Measurements from ENCODE around the gene TAS2R43. TPM values are rescaled to one million over a fixed set of nuclear protein-coding genes. Genes with fewer than 3 reads are reported as not detected.
"Not testable (repeated sequence)": the region's sequence is repeated elsewhere in the genome, so short reads cannot be mapped to it uniquely, and the experiment has no call there.

The TAS2R43 gene
- polyA plus RNA-seq, 3 donors from 2014 or later = not detected

DNA sequence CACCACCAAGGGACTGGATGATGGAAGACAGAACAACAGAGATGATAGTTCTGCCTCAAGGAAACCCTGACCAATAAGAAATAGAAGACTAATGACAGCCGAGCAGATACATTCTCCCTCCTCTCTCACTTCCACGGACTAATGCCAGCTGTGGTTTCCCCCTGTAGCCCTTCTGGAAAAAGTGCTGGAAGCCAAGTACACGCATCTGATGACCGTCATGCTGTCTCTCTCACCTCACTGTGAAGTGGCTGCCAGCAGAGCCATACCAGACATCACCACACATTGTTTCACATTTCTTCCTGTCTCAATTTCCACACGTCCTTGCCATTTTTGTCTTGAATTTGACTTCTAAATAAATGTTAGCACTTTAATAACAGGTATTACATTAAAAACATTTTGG, 2.9 kb downstream of the TAS2R43 start:
- H3K9me3 Mint-ChIP-seq = peaks cover 0 to 2% (median 0%) of the 10 kb centered on the region in 6 donors
- no peak for DNase-seq
- no peak overlapping the region for H3K4me3 Mint-ChIP-seq
- H3K27me3 Mint-ChIP-seq (ENCODE audit: low read depth in 3 of 3) = no peaks in the 10 kb centered on the region
- H3K4me1 Mint-ChIP-seq = peaks cover 0 to 1% of the 10 kb centered on the region in 2 donors
- no peak overlapping the region for H3K27ac Mint-ChIP-seq
- peaks cover 0 to 1% (median 0%) of the 10 kb centered on the region in 3 donors for H3K36me3 Mint-ChIP-seq

DNA sequence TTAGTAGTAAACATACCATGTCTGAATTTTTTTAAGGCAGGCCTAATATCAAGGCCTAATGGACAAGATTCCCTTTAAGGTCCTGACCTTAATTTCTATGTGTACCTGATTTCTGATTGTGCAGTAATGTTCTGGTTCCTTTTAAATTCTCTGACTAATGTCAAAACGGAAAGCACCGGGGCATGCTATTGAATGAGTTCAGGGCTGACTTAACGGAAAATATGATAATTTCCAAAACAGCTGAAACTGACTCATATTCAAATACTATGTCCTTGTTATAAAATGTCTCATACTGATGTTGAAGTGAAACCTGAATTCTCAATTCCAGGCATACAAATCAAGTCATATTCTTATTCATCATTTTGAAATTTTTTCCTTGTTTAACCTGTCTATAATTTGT, 6.7 kb downstream of the TAS2R43 start:
- peaks cover 0 to 11% (median 7%) of the 10 kb centered on the region in 6 donors for H3K9me3 Mint-ChIP-seq
- no peaks in the 10 kb centered on the region for H3K27me3 Mint-ChIP-seq (ENCODE audit: low read depth in 3 of 3)
- DNase-seq = no peak
- H3K27ac Mint-ChIP-seq = no peak overlapping the region
- H3K4me1 Mint-ChIP-seq = no peaks in the 10 kb centered on the region
- H3K4me3 Mint-ChIP-seq = no peak overlapping the region
- H3K36me3 Mint-ChIP-seq = peaks cover 3 to 8% (median 8%) of the 10 kb centered on the region in 3 donors

DNA sequence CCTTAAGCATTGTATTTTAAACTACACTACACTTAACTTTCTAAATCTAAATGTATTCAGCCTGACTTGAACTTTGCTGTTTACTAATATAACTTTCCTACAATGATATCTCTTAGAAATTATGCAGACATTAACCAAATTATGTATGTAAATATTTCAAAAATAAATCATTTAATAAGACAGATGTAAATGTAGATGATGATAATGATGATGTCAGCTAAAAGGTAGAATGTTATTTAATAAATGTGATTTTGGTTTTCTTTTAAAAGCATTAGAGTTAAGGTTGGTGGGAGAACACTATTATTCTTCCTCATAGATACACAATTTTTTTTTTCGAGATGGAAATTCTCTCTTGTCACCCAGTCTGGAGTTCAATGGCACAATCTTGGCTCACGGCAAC, 10.1 kb downstream of the TAS2R43 start:
- Mint-ChIP-seq H3K9me3 (peaks cover 0 to 13% (median 7%) of the 10 kb centered on the region in 6 donors), H3K36me3 (peaks cover 3 to 10% (median 8%) of the 10 kb centered on the region in 3 donors), H3K27ac (no peak overlapping the region), H3K4me3 (no peak overlapping the region), H3K4me1 (no peaks in the 10 kb centered on the region), H3K27me3 (ENCODE audit: low read depth in 3 of 3) (no peaks in the 10 kb centered on the region)
- no peak for DNase-seq

DNA sequence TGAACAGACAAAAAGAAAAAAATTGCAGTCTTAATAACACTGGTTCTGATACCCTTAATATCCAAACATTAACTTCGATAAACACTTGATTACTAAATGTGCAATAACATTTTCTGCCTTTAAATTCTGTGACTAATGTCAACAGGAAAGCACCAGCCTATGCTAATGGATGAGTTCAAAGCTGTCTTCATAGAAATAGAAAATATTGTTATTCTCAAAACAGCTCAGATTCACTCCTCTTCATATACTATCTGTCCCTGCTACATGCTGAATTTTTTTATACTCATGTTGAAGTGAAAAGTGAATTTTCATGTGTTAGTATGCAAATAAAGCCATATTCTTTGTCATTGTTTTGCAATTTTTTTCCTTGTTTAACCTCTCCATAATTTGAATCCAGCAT, 13.9 kb downstream of the TAS2R43 start:
- Mint-ChIP-seq H3K4me1 (peaks cover 2 to 6% of the 10 kb centered on the region in 2 donors), H3K9me3 (peaks cover 0 to 10% (median 5%) of the 10 kb centered on the region in 6 donors), H3K27me3 (ENCODE audit: low read depth in 3 of 3) (no peaks in the 10 kb centered on the region), H3K27ac (no peak overlapping the region), H3K4me3 (no peak overlapping the region), H3K36me3 (peaks cover 3 to 10% (median 5%) of the 10 kb centered on the region in 3 donors)
- no peak for DNase-seq

DNA sequence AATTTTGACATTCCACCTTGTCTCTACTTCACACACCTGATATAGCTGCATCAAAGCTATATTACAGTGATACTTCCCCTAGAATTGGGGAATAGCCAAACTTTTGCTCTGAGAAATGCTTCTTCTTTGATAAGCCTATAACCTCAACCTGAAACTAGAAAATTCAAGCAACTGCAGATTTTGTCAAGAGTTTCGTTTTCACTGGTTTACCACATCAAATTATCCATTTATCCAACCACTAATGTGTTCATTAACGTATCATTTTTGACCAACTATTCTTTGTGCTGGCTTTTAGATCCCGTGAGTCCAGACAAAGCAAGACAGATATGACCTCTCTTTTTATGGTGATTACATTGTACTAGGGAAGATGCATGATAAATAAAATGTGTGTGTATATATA, 16.5 kb downstream of the TAS2R43 start:
- no peak for DNase-seq
- Mint-ChIP-seq H3K4me3 (no peak overlapping the region), H3K27ac (no peak overlapping the region), H3K9me3 (peaks cover 0 to 4% (median 0%) of the 10 kb centered on the region in 6 donors), H3K36me3 (peaks cover 0 to 4% (median 0%) of the 10 kb centered on the region in 3 donors), H3K27me3 (ENCODE audit: low read depth in 3 of 3) (no peaks in the 10 kb centered on the region), H3K4me1 (peaks cover 2 to 8% of the 10 kb centered on the region in 2 donors)

DNA sequence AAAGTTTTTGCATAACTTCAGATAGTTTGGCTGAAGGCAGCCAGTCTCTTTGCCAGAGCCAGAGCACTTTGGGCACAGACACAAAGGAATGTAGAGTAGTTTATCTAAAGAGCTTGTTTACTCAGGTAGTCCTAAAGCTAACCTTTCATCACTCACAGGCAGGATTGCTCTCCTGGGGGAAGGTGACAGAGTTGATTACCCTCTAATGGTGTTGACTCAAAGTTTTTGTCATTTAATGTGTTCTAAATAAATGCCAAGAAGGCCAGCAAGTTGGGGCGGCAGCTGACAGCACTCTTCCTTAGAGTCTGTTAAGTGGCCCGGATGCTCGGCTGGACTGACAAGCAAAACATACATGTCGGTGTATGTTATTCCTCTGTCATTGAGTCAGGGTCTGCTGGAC, 20.7 kb downstream of the TAS2R43 start:
- no peak overlapping the region for H3K27ac Mint-ChIP-seq
- no peaks in the 10 kb centered on the region for H3K36me3 Mint-ChIP-seq
- H3K4me1 Mint-ChIP-seq = peaks cover 2 to 12% of the 10 kb centered on the region in 2 donors
- H3K27me3 Mint-ChIP-seq (ENCODE audit: low read depth in 3 of 3) = peaks cover 0 to 2% (median 0%) of the 10 kb centered on the region in 3 donors
- H3K9me3 Mint-ChIP-seq = no peaks in the 10 kb centered on the region
- no peak overlapping the region for H3K4me3 Mint-ChIP-seq
- DNase-seq = no peak

DNA sequence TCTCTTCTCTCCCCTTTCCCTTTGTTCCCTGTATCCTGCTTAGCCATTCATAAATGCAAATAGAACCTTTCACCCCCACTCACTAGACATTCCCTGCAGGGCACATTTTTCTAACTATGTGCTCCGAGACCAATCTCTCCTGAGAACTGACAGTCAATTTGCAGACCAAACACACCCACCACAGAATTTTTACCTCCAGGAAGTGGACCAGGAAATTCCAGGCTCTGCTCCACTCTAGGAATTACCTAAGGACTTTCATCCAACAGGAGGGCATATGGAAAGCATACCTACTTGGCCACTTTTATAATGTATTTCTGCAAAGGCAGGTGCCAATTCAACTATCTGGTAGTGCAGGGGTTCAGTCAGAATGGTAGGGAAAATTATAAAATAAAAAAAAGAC, 21.1 kb downstream of the TAS2R43 start:
- DNase-seq = no peak
- no peaks in the 10 kb centered on the region for H3K9me3 Mint-ChIP-seq
- no peak overlapping the region for H3K27ac Mint-ChIP-seq
- peaks cover 0 to 2% (median 0%) of the 10 kb centered on the region in 3 donors for H3K27me3 Mint-ChIP-seq (ENCODE audit: low read depth in 3 of 3)
- H3K4me3 Mint-ChIP-seq = no peak overlapping the region
- H3K36me3 Mint-ChIP-seq = no peaks in the 10 kb centered on the region
- H3K4me1 Mint-ChIP-seq = peaks cover 2 to 12% of the 10 kb centered on the region in 2 donors

DNA sequence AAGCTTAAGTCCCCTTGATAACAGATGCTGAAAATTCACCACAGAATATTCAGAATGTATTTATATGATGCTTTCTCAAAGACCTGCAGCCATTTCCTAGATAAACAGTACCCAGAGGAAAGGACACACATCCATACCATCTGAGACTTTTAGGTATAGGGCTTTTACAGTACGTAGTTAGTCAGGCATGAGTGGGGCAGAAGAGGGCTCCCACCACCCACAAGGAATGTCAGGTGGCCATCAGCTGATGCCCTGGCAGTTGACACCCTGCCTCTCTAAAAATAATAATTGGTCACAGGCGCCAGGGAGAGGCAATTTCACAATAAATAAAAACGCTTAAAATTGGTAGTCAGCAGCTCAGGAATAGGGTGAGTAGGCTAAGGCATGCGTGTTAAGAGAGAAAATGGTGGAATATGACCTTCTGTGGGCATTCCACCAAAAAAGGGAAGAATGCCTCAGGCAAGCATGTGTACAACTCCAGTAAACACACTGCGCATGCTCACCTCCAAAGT, 22.2 kb downstream of the TAS2R43 start:
- H3K4me3 Mint-ChIP-seq = no peak overlapping the region
- no peaks in the 10 kb centered on the region for H3K36me3 Mint-ChIP-seq
- peaks cover 2 to 12% of the 10 kb centered on the region in 2 donors for H3K4me1 Mint-ChIP-seq
- no peaks in the 10 kb centered on the region for H3K9me3 Mint-ChIP-seq
- peaks cover 0 to 2% (median 0%) of the 10 kb centered on the region in 3 donors for H3K27me3 Mint-ChIP-seq (ENCODE audit: low read depth in 3 of 3)
- H3K27ac Mint-ChIP-seq = no peak overlapping the region
- no peak for DNase-seq

DNA sequence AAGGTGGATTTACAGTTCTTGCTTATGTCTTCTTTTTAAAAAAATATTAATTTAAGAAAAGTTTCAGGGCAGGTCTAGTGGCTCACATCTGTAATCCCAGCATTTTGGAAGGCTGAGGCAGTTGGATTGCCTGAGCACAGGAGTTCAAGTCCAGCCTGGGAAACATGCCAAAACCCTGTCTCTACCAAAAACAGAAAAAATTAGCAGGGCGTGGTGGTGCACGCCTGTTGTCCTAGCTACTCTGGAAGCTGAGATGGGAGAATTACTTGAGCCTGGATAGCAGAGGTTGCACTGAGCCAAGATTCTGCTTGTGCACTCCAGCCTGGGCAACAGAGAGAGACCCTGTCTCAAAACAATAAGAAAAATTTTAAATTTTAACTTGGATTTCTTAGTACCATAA, 24.6 kb downstream of the TAS2R43 start:
- Mint-ChIP-seq H3K9me3 (no peaks in the 10 kb centered on the region), H3K36me3 (no peaks in the 10 kb centered on the region), H3K27ac (no peak overlapping the region), H3K4me3 (no peak overlapping the region), H3K27me3 (ENCODE audit: low read depth in 3 of 3) (peaks cover 0 to 2% (median 0%) of the 10 kb centered on the region in 3 donors), H3K4me1 (peaks cover 0 to 14% of the 10 kb centered on the region in 2 donors)
- no peak for DNase-seq

DNA sequence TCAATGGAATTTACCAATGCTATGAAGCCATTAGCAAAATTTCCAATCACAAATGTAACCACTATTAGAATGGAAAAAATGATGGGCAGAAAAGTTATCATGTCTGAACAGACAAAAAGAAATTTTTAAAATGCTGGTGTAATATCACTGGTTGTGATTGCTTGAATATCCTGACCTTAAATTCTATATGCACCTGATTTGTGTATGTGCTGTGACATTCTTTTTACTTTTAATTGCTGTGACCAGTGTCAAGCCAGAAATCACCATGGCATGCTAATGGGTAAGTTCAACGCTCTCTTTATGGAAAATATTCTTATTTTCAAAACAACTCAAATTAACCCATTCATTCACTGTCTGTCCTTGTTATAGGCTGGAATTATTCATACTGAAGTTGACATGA, 29.9 kb downstream of the TAS2R43 start, which contains the start of gene TAS2R46:
Gene TAS2R46 (minus strand): TSS at position 101 of the 400 bp plus-strand sequence. CDS start 0 bp downstream, at position 101.
- H3K4me3 Mint-ChIP-seq; H3K9me3 Mint-ChIP-seq; H3K36me3 Mint-ChIP-seq; H3K27me3 Mint-ChIP-seq (ENCODE audit: low read depth in 3 of 3); DNase-seq: not testable (repeated sequence)
- peak within 1 kb of the TSS in 4 of 6 donors; percentile 14 to 35 (median 20) for H3K27ac Mint-ChIP-seq
- H3K4me1 Mint-ChIP-seq = peaks cover 8 to 40% of the 10 kb centered on the region in 2 donors

DNA sequence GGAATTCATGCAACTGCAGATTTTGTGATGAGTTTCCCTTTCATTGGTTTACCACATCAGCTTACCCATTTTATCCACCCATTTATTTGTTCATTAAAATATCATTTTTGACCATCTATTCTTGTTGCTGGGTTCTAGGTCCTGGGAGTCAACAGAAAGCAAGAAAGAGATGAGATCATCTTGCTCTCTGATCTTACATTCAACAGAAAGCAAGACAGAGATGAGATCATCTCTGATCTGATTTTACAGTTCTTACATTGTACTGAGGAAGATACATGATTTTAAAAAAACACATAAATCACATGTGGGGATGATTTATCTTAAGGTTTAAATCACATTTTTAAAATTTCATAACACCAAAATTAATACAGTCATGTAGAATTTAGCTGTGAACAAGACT, 32.3 kb downstream of the TAS2R43 start:
- Mint-ChIP-seq H3K4me1 (peaks cover 8 to 40% of the 10 kb centered on the region in 2 donors), H3K36me3 (no peaks in the 10 kb centered on the region), H3K9me3 (no peaks in the 10 kb centered on the region), H3K4me3 (no peak overlapping the region), H3K27ac (no peak overlapping the region), H3K27me3 (ENCODE audit: low read depth in 3 of 3) (no peaks in the 10 kb centered on the region)
- DNase-seq = no peak

DNA sequence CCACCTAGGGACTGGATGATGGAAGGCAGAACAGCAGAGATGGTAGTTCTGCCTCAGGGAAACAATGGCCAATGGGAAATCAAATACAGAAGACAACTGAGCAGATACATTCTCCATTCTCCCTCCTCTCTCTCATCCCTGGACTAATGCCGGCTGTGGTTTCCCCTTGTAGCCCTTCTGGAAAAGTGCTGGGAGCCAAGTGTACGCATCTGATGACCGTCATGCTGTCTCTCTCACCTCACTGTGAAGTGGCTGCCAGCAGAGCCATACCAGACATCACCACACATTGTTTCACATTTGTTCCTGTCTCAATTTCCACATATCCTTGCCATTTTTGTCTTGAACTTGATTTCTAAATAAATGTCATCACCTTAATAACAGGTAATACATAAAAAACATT, 33.1 kb downstream of the TAS2R43 start:
- DNase-seq = no peak
- Mint-ChIP-seq H3K27ac (no peak overlapping the region), H3K27me3 (ENCODE audit: low read depth in 3 of 3) (no peaks in the 10 kb centered on the region), H3K4me1 (peaks cover 8 to 40% of the 10 kb centered on the region in 2 donors), H3K36me3 (no peaks in the 10 kb centered on the region), H3K9me3 (no peaks in the 10 kb centered on the region), H3K4me3 (no peak overlapping the region)

DNA sequence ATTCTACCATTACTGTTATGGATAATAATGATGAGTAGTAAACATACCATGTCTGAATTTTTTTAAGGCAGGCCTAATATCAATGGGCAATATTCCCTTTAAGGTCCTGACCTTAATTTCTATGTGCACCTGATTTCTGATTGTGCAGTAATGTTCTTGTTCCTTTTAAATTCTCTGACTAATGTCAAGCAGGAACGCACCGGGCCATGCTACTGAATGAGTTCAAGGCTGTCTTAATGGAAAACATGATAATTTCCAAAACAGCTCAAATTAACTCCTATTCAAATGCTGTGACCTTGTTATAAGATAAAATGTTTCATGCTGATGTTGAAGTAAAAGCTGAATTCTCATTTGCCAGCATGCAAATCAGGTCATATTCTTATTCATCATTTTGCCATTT, 36.8 kb downstream of the TAS2R43 start:
- Mint-ChIP-seq H3K27ac (no peak overlapping the region), H3K27me3 (ENCODE audit: low read depth in 3 of 3) (no peaks in the 10 kb centered on the region), H3K36me3 (peaks cover 9 to 12% (median 10%) of the 10 kb centered on the region in 3 donors), H3K4me1 (peaks cover 2 to 18% of the 10 kb centered on the region in 2 donors), H3K9me3 (peaks cover 2 to 9% (median 4%) of the 10 kb centered on the region in 6 donors), H3K4me3 (no peak overlapping the region)
- DNase-seq = no peak

DNA sequence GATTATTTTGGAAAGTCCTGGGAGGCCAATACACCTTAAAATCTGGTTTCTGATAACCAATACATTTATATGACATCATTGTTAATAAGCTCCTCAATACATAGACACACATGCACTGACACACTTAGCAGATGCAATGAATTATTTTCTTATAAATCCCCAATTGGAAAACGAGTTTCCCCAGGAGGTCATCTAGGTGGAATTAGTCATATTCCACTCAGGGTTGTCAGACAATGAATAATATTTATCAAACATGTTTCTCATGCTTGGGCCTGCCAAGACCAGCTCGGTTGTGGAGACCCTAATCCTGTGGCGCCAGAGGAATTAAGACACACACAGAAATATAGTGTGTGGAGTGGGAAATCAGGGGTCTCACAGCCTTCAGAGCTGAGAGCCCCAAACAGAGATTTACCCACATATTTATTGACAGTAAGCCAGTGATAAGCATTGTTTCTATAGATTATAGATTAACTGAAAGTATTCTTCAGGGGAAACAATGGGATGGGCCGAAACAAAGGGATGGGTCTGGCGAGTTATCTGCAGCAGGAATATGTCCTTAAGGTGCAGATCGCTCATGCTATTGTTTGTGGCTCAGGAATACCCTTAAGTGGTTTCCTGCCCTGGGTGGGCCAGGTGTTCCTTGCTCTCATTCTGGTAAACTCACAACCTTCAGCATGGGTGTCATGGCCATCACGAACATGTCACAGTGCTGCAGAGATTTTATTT, 42.1 kb downstream of the TAS2R43 start:
- not testable (repeated sequence) for DNase-seq; H3K4me3 Mint-ChIP-seq; H3K27me3 Mint-ChIP-seq (ENCODE audit: low read depth in 3 of 3); H3K27ac Mint-ChIP-seq
- Mint-ChIP-seq H3K9me3 (peaks cover 2 to 11% (median 6%) of the 10 kb centered on the region in 6 donors), H3K4me1 (peaks cover 2 to 24% of the 10 kb centered on the region in 2 donors), H3K36me3 (peaks cover 21 to 27% (median 23%) of the 10 kb centered on the region in 3 donors)

Measured in immature natural killer cell (primary cell).